GM19035 (cell line): Measurements from ENCODE around the gene ALAS1.
"Not testable (repeated sequence)": the region's sequence is repeated elsewhere in the genome, so short reads cannot be mapped to it uniquely, and the experiment has no call there.

Experiments
- ATAC-seq: cut with Tn5 transposase; IDR thresholded peaks from one replicate; pipeline ENCODE4 v1.9.1; 2021; ENCODE audit not compliant: unreplicated experiment

The ALAS1 gene

DNA sequence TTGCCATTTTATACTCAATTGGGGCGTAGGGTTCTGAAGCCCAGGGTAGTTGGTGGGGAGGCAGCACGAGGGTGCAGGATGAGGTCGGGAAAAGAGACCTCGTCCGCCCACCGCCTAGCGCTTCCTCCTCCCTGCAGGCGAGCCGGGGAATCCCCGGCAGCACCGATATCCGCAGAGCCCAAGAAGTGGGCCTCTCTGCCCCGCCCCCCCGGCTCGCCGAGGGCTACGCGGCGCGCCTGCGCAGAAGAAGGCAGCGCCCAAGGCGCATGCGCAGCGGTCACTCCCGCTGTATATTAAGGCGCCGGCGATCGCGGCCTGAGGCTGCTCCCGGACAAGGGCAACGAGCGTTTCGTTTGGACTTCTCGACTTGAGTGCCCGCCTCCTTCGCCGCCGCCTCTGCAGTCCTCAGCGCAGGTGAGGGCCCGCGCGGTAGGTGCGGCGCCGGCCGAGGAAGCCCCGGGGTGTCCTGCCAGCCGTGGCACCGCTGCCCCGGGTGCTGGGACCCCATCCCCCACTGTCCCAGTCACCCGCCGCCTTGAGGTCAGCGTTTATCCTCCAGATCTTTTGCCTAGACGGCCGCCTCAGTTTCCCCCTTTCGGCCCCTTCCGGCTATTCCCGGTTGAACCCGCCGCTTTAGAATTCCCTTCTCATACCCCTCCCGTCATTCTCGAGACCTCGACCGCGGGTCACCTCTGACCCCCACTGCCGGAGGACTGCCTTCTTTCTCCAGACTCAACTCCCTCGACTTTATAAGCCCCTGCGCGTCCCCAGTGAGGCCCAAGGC, at the start of gene ALAS1:
TSS of gene ALAS1 (plus strand) at position 319 of the 784 bp plus-strand sequence. CDS start 1,082 bp downstream, outside the sequence.
- ATAC-seq = peak; percentile 83

DNA sequence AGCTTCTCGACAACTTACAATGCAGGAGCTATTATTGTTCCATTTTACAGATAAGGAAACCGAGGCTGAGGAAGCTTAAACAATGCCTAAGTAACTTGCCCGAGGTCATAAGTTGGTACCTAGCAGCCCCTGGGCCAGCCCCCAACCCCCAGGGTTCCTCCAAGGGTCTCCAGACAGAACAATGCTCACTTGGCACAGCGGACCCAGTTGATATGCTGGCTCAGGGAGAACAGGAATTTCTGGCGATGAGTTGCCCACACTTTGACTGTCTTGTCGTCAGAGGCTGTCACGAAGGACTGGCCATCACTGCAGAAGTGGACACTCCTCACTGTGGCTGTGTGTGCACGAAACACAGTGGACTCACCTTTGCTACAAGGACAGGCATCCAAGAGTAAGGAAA, 48.9 kb upstream of the ALAS1 start:
- ATAC-seq = no peak

DNA sequence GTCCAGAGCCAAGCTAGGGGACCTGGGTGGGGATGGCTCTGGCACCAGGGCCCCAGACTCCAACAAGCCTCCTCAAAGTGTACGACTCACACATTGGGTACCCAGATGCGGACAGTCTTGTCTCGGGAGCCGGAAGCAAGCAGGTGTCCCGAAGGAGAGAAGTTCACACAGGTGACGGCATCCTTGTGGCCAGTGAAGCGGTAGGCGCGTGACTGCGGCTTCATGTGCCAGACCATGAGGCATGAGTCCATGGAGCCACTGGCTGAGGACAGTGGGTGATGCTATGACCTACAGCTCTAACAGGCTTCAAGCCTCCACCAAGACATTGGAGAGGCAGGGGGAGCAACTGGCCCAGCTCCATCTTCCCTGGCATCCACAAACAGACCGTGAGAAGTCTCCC, 48.2 kb upstream of the ALAS1 start:
- ATAC-seq = no peak

DNA sequence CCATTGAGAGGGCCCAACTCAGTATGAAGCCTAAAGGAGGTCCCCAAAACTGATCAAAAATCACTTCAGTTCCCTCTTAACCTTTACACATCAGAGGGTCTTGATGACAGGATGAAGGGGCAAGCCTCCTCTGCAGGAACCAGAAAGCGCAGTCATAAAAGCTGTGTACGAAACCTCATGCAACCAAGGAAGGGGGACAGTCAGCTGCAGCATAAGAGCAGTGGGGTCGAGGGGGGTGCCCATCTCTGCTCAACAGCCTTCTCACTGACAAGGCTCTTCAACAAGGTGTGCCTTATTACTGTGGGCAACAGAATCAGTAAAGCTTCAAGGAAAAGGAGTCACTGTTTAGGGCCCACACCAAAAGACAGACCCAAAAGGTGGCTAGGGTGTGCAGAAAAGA, 47.6 kb upstream of the ALAS1 start:
- no peak for ATAC-seq

DNA sequence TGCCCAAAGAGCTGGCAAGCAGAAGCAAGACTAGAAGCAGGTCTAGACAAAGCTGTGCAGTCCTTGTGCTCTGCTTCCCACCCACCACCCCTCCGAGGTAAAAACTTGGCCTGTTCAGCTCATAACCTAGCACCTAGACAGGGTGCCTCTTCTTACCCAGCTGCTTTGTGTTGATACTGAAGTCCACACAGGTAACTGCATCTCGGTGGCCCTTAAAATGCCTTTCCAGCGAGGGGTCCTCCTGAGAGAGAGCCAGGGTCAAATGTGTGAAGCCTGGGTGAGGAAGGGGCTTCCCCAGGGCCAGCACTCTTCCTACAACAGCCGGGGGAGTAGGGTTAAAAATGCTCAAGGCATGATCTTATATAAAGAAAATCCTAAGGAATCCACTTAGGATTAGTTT, 47.1 kb upstream of the ALAS1 start:
- ATAC-seq = no peak

DNA sequence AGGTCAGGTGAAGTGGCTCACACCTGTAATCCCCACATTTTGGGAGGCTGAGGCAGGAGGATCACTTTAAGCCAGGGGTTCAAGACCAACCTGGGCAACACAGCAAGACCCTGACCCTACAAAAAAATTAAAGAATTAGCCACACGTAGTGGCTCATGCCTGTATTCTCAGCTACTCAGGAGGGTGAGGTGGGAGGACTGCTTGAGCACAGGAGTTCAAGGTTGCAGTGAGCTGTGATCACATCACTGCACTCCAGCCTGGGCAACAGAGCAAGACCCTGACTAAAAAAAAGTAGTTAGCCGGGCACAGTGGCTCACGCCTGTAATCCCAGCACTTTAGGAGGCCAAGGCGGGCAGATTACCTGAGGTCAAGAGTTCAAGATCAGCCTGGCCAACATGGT, 46.0 kb upstream of the ALAS1 start:
- ATAC-seq = not testable (repeated sequence)

DNA sequence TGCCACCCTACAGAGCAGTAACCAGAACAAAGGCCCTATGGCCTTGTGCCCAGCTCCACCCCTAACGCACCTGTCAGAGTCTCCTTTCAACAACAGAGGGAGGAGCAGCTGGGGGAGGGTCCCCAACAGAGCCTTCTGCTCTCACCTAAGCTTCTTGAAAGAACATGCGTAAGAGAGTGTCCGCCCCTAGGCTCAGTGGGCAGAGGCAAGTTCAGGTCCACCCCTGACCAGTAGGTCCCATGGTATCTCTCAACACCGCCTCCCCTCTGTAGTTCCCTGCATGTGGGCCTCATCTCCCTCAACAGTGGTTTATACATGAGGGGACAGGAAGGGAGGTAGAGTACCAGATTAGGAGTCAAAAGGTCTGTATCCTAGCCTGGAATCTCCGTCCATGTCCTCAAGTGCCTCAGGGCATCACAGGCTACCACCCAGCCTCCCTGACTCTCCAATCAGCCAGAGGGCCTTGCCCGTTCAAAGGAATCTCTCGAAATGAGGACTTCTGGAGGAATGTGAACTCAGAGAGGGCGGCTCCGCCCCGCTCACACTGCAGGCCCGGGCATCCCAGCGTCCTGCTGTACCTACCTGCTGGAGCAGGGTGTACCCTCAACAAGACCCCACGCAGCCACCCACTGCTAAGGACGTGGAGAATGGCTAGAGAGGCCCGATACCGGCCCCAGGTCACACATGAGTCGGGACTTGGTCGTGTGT, 44.4 kb upstream of the ALAS1 start:
- ATAC-seq = peak; percentile 8

DNA sequence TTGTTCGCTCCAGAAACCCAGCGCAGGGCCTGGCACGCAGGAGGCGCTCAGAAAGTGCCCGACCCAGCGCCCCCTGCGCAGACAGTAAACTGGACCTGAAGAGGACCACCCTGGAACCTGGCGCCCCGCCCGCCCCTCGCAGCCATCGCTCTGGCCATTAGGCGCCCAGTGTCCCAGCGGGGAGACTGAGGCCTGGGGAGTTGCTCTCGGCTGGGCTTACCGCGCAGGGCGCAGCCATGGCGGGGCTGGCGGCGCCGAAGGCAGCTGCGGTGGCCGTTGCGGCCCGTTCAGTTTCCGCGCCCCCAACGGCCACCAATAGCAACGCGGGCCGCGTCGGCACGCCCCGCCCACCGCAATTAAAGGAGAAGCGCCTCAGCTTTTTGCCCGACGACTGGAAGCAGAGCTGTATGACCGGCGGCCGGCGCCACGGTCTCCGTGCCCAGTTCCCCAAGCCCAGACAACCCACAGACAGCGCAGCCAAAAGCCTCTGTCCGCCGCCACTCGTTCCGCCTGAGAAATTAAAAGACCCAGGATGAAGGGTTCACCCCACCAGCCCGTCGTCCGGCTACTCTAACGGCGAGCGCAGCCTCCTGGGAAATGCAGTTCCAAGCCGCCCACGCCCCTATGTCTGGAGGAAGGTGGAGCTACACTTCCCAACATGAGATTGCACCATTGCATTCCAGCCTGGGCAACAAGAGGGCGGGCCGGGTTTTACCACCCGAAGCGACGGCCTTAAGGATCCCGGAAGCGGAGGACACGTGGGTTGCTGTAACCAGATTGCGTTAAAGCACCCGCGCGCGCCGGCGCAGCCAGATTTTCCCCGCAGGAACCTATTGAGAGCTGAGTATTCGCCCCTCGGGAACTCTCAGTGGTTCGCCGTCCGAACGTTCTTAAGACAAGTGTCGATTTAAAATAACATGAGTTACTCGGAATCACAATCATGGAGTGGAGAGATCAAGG, 43.5 kb upstream of the ALAS1 start, which contains the start of gene POC1A:
TSS of gene POC1A (minus strand) at position 289 of the 960 bp plus-strand sequence. CDS start at position 238, 51 bp downstream.
- peak; percentile 87 for ATAC-seq

DNA sequence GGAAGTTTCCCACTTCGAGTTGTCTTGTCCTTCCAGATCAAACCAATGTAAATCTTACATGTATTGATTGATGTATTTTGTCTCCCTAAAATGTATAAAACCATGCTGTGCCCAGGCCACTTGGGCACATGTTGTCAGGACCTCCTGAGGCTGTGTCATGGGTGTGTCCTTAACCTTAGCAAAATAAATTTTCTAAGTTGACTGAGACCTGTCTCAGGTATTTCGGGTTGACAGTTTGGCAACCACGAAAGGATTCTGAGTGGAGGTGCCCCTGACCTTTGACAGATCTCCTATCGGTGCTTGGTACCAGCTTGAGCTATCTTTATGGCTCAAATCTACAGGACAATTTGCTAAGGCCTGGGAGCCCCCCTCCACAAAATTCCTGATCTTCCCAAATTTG, 42.0 kb upstream of the ALAS1 start:
- no peak for ATAC-seq

DNA sequence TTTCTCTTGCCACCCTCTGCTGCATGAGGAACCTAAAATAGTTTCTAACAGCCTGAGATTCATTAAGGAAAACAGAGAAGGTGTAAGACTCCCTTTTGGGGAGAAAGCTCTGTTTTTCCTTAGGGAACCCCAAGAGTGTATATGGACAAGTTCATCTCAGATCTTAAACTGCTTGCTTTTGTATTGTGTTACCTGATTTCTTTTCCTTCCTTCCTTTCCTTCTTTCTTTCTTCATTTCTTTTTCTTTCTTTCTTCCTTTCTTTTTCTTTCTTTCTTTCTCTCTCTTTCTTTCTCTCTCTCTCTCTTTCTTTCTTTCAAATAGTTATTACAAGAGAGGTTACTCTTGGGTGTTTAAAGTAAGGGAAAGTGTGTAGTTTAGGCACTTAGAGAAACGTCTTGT, 38.5 kb upstream of the ALAS1 start:
- no peak for ATAC-seq

DNA sequence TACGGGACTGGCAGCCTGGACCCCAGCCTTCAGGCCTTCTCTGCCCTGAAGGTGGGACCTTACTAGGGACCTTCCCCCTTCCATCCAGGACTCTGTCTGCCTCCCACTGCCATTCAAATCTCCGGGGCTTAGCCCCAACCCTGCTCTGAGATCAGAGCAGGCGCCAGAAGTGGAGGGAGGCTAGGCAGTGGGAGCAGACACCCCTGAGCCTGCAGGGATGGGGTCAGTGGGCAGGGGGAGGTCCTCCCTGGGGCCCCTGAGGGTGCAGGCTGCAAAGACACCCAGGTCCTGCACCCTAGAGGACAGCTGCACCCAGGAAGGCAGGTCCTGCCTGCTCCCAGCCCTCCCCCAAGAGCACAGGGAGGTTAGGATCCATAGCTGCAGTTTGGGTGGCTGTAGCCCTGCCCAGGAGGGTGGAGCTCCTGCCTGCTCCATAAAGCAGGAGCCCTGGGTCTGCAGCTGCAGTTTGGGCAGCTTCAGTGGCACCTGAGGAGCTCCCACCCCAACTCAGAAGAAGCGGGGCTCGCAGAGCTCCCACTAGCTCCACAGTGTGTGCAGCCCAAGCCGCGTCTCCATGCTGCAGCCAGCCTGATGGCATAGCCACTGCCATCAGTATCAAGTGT, 35.6 kb upstream of the ALAS1 start:
- ATAC-seq = no peak

DNA sequence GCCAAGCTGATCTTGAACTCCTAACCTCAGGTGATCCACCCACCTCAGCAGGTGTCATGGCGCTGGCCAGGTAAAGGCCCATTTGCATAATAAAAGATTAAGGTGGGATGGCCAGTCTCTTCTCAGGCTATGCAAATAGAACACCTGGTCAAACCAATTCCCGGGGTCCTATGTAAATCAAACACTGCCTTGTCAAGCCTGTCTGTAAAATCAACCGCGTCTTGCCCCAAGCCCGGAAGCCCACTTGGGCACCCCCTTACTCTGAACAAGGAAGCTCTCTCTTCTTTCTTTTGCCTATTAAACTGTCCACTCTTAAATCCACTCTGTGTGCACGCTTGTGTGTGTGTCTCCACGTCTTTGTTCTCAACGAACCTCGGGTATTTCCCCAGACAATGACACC, 30.7 kb upstream of the ALAS1 start:
- ATAC-seq = no peak

DNA sequence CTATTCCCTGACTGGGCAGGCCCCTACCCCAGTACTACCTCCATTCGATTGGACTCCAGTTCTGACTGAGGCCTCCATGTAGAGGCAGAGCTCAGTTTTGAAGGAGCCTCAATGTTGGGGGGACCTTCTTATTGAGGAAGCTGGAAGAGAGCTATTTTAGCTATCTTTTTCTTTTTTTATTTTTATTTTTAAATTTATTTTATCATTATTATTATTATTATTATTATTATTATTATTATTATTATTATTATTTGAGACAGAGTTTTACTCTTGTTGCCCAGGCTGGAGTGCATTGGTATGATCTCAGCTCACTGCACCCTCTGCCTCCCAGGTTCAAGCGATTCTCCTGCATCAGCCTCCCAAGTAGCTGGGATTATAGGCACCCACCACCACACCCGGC, 27.7 kb upstream of the ALAS1 start:
- ATAC-seq = not testable (repeated sequence)

DNA sequence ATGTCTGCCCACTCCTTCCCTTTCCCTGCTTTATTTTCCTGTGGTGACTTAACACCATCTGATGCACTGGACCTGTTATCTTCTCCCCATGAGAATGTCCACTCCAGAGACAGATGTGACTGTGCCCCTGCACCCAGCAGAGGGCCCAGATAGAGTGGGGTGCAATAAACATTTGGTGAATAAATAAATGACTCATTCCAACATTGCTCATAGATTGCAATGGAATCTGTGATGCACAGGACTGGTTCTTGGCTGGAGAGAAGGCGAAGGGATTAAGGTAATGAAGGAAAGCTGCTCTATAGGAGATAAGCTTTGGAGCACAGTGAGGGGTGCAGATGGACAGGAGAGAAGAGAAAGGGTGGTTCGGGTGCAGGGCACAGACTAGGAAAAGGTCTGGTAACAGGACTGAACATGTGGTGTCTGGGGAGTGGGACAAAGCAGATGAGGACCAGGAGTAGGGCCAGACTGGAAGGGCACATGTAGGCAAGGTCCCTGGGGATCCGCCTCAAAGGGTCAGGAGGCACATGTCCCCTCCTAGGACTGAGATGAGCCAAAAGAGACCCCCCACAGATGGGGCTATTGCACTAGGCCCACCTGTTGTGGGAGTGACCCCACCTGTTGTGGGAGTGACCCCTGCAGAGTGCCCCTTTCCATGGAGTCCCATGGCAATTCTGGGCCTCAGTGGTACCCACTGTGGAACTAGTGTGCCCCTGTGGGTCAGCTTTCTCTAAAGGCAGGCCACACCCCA, 26.3 kb upstream of the ALAS1 start:
- no peak for ATAC-seq

DNA sequence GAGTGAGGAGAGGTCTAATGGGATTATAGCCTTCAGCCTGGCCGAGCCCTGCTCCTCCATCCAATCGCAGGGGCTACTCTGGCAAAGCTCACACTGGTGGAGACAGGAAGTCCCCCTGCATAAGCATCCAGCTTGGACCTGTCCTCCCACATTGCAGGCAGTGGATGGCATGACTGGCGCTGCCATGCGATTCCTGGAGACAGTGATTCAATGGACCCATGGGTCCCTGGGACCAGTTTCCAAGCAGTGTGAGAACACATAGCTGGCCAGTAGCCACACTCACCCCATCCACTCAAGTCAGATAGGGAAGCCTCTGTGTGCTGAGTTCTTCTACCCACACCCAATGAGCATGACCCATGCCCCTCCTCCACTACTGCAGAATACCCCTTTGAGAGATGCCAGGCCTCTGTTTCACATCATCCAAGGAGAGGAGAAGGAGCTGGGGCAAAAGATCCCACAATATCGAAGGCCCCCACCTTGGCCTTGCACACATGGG, 25.6 kb upstream of the ALAS1 start:
- ATAC-seq = no peak

DNA sequence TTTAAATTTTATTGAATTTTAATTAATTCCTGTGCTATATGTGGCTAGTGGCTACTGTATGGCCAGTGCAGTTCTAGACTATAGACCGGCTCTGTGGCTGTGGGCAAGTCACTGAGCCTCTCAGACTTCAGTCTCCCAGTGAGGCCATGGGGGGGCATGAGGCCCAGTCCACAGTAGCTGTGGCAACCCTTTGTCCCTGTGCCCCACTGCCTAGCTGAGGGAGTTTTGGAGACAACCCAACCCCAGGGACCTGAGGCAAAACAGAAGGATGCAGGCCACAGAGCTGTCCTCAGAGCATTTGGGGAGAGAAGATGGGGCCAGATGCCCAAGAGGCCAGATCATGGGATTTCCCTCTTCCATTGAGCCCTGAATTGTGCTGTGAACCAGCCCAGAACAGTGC, 24.9 kb upstream of the ALAS1 start:
- no peak for ATAC-seq

DNA sequence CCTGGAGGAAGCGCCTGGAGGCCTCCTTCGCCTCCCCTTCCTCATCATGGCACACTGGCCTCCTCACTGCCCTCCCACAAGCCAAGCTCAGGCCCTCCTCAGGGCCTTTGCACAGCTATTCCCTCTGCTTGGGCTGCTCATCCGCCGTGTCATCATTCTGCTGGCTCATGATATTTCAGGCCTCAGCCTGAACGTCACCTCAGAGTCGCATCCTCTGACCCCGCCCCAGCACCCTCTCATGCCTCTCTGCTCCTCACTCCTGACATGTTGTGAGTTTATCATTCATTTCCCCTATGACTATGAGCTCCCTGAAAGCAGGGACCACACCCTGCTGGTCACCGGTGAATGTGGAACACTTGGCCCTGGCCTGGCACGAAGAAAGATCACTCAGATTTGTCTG, 23.1 kb upstream of the ALAS1 start:
- ATAC-seq = no peak

DNA sequence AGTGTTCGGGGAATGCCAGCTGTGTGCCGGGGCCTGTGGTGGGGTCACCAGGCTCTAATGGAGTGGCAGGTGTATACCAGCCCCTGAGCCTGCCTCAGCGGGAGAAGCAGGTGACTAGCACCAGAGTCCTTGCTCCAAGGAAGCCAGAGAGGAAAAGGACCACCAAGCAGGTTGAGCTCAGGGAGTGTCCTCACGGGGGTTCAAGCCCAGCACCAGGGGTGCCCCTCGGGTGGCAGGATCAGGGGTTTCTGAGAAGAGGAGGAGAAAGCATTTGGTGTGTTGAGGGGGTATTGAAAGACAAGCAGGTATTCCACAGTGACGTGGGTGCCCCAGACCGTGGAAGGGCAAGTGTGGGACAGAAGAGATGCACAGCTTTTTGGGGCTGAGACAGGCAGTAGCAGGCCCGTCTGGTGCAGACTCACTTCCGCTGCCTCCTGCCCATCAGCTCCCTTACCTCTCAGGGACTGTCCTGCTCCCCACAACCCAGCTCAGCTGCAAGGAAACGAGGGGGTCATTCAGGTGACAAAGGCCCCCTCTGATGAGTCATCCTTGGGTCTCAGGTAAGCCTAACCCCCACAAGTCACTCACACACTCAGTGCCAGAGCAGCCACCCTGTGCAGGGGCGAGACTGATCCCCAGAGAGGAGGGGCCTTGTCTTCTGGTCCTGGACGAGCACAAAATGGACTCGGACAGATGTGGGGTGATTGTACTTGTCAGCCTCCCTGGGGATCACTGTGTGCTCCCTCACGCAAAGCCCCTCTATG, 22.4 kb upstream of the ALAS1 start:
- no peak for ATAC-seq

DNA sequence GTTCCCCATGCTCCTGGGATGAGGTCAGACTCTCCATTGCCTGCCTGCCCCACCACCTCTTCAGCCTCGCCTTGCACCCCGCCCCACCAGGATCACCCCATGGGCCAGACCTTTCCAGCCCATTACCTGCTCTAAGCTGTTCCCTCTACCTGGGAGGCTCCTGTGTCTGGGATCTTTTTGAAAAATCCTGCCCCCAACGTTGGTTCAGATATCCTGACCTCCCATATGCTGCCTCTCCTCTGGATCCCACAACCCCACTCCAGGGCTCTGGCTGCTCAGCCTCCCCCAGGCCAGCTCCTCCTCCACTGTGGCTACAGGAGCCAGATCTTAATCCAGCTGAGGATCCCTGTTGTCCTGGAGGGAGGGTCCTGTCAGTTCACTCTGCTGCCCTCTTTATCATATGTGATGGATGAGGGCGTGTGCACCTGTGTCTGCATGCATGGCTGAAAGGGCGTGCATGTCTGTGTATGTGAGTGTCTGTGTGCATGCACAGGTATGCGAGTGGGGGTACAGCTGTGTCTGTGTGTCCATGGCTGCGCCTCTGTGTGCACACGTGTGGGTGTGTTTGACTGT, 21.7 kb upstream of the ALAS1 start:
- no peak for ATAC-seq
